ENCODE data around the gene RAB37.

- TF ChIP-seq CTCF (IDR thresholded peaks at IDR 0.05) (no peak), POLR2A (IDR thresholded peaks at IDR 0.05) (no peak)
These were observed 41.0 kb downstream of the RAB37 start for GRCh38 chr17:74777901-74778515.

Data from body of pancreas (tissue), 4 donors.